Heart left ventricle (tissue), 16 donors: ENCODE measurements around the gene FOXN4. TPM values are rescaled to one million over a fixed set of nuclear protein-coding genes. Genes with fewer than 3 reads are reported as not detected.

ENCODE experiments used
- ATAC-seq, 4 donors: fragments of 200-7000 bp; cut with Tn5 transposase; one replicate each; pipeline ENCODE4 v1.9.1; 2020 to 2022; ENCODE audit warnings: moderate library complexity in 4 of 4, mild to moderate bottlenecking in 3 of 4, moderate number of reproducible peaks in 1 of 4
- DNase-seq, 5 donors: peaks; one replicate each; pipeline ENCODE4 v3.0.0-alpha.2; 2020
- H3K27ac ChIP-seq, 12 donors: fragments of 200-600 bp; sonication (generic) in 4 of 12; one replicate each; pipeline versions ENCODE4 v1.5.0 to v1.8.0; 2016 to 2022; ENCODE audit warnings: mild to moderate bottlenecking in 2 of 12
- H3K27me3 ChIP-seq, 9 donors: fragments of 200-600 bp; sonication (generic) in 2 of 9; one replicate each; pipeline versions ENCODE4 v1.5.1 to v1.8.0; 2016 to 2022; ENCODE audit warnings: mild to moderate bottlenecking in 3 of 9
- H3K36me3 ChIP-seq, 9 donors: fragments of 200-600 bp; sonication (generic) in 2 of 9; one replicate each; pipeline versions ENCODE4 v1.5.0 to v1.8.0; 2018 to 2022; ENCODE audit warnings: mild to moderate bottlenecking in 2 of 9
- H3K4me1 ChIP-seq, 12 donors: fragments of 200-600 bp; sonication (generic) in 4 of 12; one replicate each; pipeline versions ENCODE4 v1.5.0 to v1.8.0; 2016 to 2022; ENCODE audit warnings: mild to moderate bottlenecking in 3 of 12
- H3K4me3 ChIP-seq, 12 donors: fragments of 200-600 bp; sonication (generic) in 4 of 12; one replicate each; pipeline versions ENCODE4 v1.5.0 to v1.8.0; 2017 to 2022; ENCODE audit warnings: mild to moderate bottlenecking in 9 of 12, moderate library complexity in 4 of 12
- H3K9me3 ChIP-seq, 12 donors: fragments of 200-600 bp; sonication (generic) in 4 of 12; one replicate each; pipeline versions ENCODE4 v1.5.0 to v1.8.0; 2016 to 2022; ENCODE audit warnings: mild to moderate bottlenecking in 1 of 12
- CTCF ChIP-seq, 12 donors: fragments of 200-600 bp; sonication (generic) in 4 of 12; IDR thresholded peaks; one replicate each; pipeline versions ENCODE4 v1.5.0 to v1.8.0; 2018 to 2022; ENCODE audit warnings: antibody characterized with exemption in 12 of 12, mild to moderate bottlenecking in 5 of 12
- POLR2A ChIP-seq, 2 donors: fragments of 450-650 bp; IDR thresholded peaks; one replicate each; pipeline ENCODE4 v1.6.1; 2017; ENCODE audit warnings: antibody characterized with exemption in 2 of 2, mild to moderate bottlenecking in 2 of 2, moderate library complexity in 2 of 2
- WGBS, 4 donors: extraction: QIAGEN DNeasy Blood & Tissue Kit in 2 of 4; methylation state at CpG; one replicate each; pipeline versions ENCODE4 v1.1.5 to v1.1.7; 2013 to 2018; 5-methylcytosine and 5-hydroxymethylcytosine counted together
- intact Hi-C, 10 donors: fragments of 100-400 bp; cut with DNase I; formaldehyde crosslinking; loops; one replicate each; pipeline versions ENCODE4 v1.11.1 to v1.14.2; 2022
- polyA plus RNA-seq, 2 donors: library from polyadenylated mRNA; stranded (reverse); fragments of 200-250 nt; gene quantifications; one replicate each; pipeline ENCODE4 v1.2.3, GENCODE V29; 2013
- total RNA-seq, 9 donors: library from RNA; depleted of rRNA in 2 of 9; stranded (reverse); fragments of >200 nt in 2 of 9; fragmentation: NEBNext Ultra II Directional in 3 of 9; extraction: Animal tissue kit (Norgen Biotek cat#: 25700) in 3 of 9; gene quantifications; one replicate each; pipeline versions ENCODE4 v1.1.0 to v1.2.4, GENCODE V29; 2016 to 2023
- donor health status: ischemic (EF 13 %, LVEDD 7.1; RV severe dilation, severe dysfunction).
- donor health status: healthy with polysubstance abuse.
- donor health status: DM: no; HTN: yes; CAD: no.
- donor health status: DM: no; HTN: no; CAD: no.
- donor health status: ischemic (EF 25% LVEDD 6.9; RV normal size, moderate dysfunction).
- donor health status: ischemic (EF 25% LVEDD 5.7; RV mildly dilated, moderate dysfunction).
- donor health status: healthy.
- donor health status: DM: yes; HTN: yes; CAD: no.
- donor health status: ischemic (EF 35%, LVEDD 5.7; RV mildly dilated, moderate dysfunction).
- donor health status: nonischemic (EF 11% LVEDD 7.7; RV severe dilation, severe dysfunction).
- donor health status: DM: yes; HTN: yes; CAD: no.
- donor health status: PGD.
- donor health status: ischemic (EF 29% LVEDD 5.4; RV normal size, mild dysfunction).
- donor health status: nonischemic (EF 23%, LVEDD 6.1; RV moderate dilation, normal function).

FOXN4 gene
- total and polyA plus RNA-seq, 11 donors, result not detected

GRCh38 chr12:109239179-109239578 lies 69.9 kb downstream of the FOXN4 start:
- 83 to 93% (median 92%) methylated on average over 4 of the region's 4 CpGs for WGBS, 4 donors
- Histone ChIP-seq H3K36me3 (peaks cover 0 to 100% (median 94%) of the 10 kb centered on the region in 9 donors), H3K27ac (no peak overlapping the region), H3K4me1 (no peaks in the 10 kb centered on the region), H3K4me3 (no peak overlapping the region), H3K27me3 (no peaks in the 10 kb centered on the region), H3K9me3 (no peaks in the 10 kb centered on the region)
- TF ChIP-seq CTCF (IDR thresholded peaks at IDR 0.05), result no peak
- no peak for TF ChIP-seq POLR2A (IDR thresholded peaks at IDR 0.05)
- ATAC-seq (no peak), DNase-seq (no peak)
- intact Hi-C loops, result loop anchor here in 1 of 10 donors (10.0 kb wide), 1 partner anchor 54 kb away; no protein-coding TSS in a partner anchor

- TF ChIP-seq CTCF (IDR thresholded peaks at IDR 0.05), result no peak
- TF ChIP-seq POLR2A (IDR thresholded peaks at IDR 0.05), result no peak
- DNase-seq, result no peak
- H3K4me1 ChIP-seq, result no peaks in the 10 kb centered on the region
- H3K27me3 ChIP-seq, result no peaks in the 10 kb centered on the region
- ATAC-seq, result no peak
- H3K4me3 ChIP-seq, result no peak overlapping the region
- intact Hi-C loops, result loop anchor here in 1 of 10 donors (10.0 kb wide), 1 partner anchor 51 kb away; no protein-coding TSS in a partner anchor
- no peaks in the 10 kb centered on the region for H3K9me3 ChIP-seq
- 80 to 85% (median 84%) methylated on average over 6 of the region's 6 CpGs for WGBS, 4 donors
- peaks cover 0 to 100% (median 95%) of the 10 kb centered on the region in 9 donors for H3K36me3 ChIP-seq
- H3K27ac ChIP-seq, result no peak overlapping the region
Observed at GRCh38 chr12:109236257-109236656, 72.8 kb downstream of the FOXN4 start.

GRCh38 chr12:109234012-109234411 lies 75.1 kb downstream of the FOXN4 start:
- Histone ChIP-seq H3K9me3 (no peaks in the 10 kb centered on the region), H3K4me3 (no peak overlapping the region), H3K4me1 (no peaks in the 10 kb centered on the region), H3K36me3 (peaks cover 0 to 100% (median 96%) of the 10 kb centered on the region in 9 donors), H3K27me3 (no peaks in the 10 kb centered on the region), H3K27ac (no peak overlapping the region)
- TF ChIP-seq CTCF (IDR thresholded peaks at IDR 0.05) (no peak), POLR2A (IDR thresholded peaks at IDR 0.05) (no peak)
- WGBS, 4 donors, result 83 to 89% (median 85%) methylated on average over 11 to 15 of the region's 15 CpGs
- intact Hi-C loops, result loop anchor here in 1 of 10 donors (10.0 kb wide), 1 partner anchor 49 kb away; no protein-coding TSS in a partner anchor
- DNase-seq (no peak), ATAC-seq (no peak)

GRCh38 chr12:109232731-109233130 lies 76.4 kb downstream of the FOXN4 start:
- peaks cover 0 to 100% (median 100%) of the 10 kb centered on the region in 9 donors for H3K36me3 ChIP-seq
- ATAC-seq (peak in 1 of 4 donors; percentile 8), DNase-seq (no peak)
- no peaks in the 10 kb centered on the region for H3K9me3 ChIP-seq
- no peak for TF ChIP-seq CTCF (IDR thresholded peaks at IDR 0.05)
- no peak for TF ChIP-seq POLR2A (IDR thresholded peaks at IDR 0.05)
- no peaks in the 10 kb centered on the region for H3K27me3 ChIP-seq
- no peak overlapping the region for H3K27ac ChIP-seq
- 73 to 94% (median 89%) methylated on average over 4 to 7 of the region's 7 CpGs for WGBS, 4 donors
- no peaks in the 10 kb centered on the region for H3K4me1 ChIP-seq
- H3K4me3 ChIP-seq, result no peak overlapping the region
- intact Hi-C loops, result loop anchor here in 1 of 10 donors (10.0 kb wide), 1 partner anchor 48 kb away; no protein-coding TSS in a partner anchor
